WTC11 (cell line): ENCODE data around the gene LRRC66.

Experiments
- CTCF ChIP-seq: fragments of 200-600 bp; IDR thresholded peaks from 2 replicates; pipeline ENCODE4 v1.8.0; 2022; ENCODE audit warnings: antibody characterized with exemption
- ELF4 ChIP-seq: sonication (generic); formaldehyde crosslinking; IDR thresholded peaks from 2 replicates; pipeline ENCODE4 v1.8.1; 2022; ENCODE audit warnings: low read depth, mild to moderate bottlenecking, moderate library complexity, missing genetic modification reagents
- ESRRA ChIP-seq: sonication (generic); formaldehyde crosslinking; IDR thresholded peaks from 2 replicates; pipeline ENCODE4 v1.8.1; 2022; ENCODE audit warnings: mild to moderate bottlenecking, missing genetic modification reagents, borderline replicate concordance
- FOXP1 ChIP-seq: sonication (generic); formaldehyde crosslinking; IDR thresholded peaks from 2 replicates; pipeline ENCODE4 v1.8.0; 2022; ENCODE audit warnings: missing genetic modification reagents, mild to moderate bottlenecking, moderate library complexity, borderline replicate concordance
- NFE2L1 ChIP-seq: sonication (generic); formaldehyde crosslinking; IDR thresholded peaks from 2 replicates; pipeline ENCODE4 v1.8.1; 2023; ENCODE audit warnings: missing genetic modification reagents
- NR2C2 ChIP-seq: sonication (generic); formaldehyde crosslinking; IDR thresholded peaks from 2 replicates; pipeline ENCODE4 v1.8.0; 2022; ENCODE audit warnings: mild to moderate bottlenecking, missing genetic modification reagents
- PRDM15 ChIP-seq: sonication (generic); formaldehyde crosslinking; IDR thresholded peaks from 2 replicates; pipeline ENCODE4 v1.8.0; 2022; ENCODE audit warnings: missing genetic modification reagents
- SP1 ChIP-seq: sonication (generic); formaldehyde crosslinking; conservative IDR thresholded peaks from 2 replicates; pipeline ENCODE4 v1.8.1; 2022; ENCODE audit warnings: missing genetic modification reagents
- TF ChIP-seq, protein P1 (sequence below): fragments of 250-450 bp; sonication (Bioruptor Pico); IDR thresholded peaks from 2 replicates; pipeline ENCODE4 v1.9.0; 2021; ENCODE audit warnings: mild to moderate bottlenecking
- TF ChIP-seq, protein P2 (sequence below): sonication (generic); formaldehyde crosslinking; IDR thresholded peaks from 2 replicates; pipeline ENCODE4 v1.8.1; 2023; ENCODE audit warnings: mild to moderate bottlenecking, moderate library complexity, missing genetic modification reagents
- TF ChIP-seq, protein P3 (sequence below): fragments of 250-450 bp; sonication (Bioruptor Pico); IDR thresholded peaks from 2 replicates; pipeline ENCODE4 v1.9.0; 2021; ENCODE audit warnings: mild to moderate bottlenecking
- TF ChIP-seq, protein P4 (sequence below): fragments of 250-450 bp; sonication (Bioruptor Pico); conservative IDR thresholded peaks from 2 replicates; pipeline ENCODE4 v1.9.0; 2021; ENCODE audit warnings: mild to moderate bottlenecking

- TF ChIP-seq NR2C2: no peak
- TF ChIP-seq, protein P1, sequence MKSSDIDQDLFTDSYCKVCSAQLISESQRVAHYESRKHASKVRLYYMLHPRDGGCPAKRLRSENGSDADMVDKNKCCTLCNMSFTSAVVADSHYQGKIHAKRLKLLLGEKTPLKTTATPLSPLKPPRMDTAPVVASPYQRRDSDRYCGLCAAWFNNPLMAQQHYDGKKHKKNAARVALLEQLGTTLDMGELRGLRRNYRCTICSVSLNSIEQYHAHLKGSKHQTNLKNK: no peak
- TF ChIP-seq SP1 (CRISPR knock-in tag): no peak
- no peak for TF ChIP-seq ELF4
- TF ChIP-seq ESRRA (CRISPR knock-in tag): no peak
- no peak for TF ChIP-seq PRDM15 (CRISPR knock-in tag)
- TF ChIP-seq, protein P2, sequence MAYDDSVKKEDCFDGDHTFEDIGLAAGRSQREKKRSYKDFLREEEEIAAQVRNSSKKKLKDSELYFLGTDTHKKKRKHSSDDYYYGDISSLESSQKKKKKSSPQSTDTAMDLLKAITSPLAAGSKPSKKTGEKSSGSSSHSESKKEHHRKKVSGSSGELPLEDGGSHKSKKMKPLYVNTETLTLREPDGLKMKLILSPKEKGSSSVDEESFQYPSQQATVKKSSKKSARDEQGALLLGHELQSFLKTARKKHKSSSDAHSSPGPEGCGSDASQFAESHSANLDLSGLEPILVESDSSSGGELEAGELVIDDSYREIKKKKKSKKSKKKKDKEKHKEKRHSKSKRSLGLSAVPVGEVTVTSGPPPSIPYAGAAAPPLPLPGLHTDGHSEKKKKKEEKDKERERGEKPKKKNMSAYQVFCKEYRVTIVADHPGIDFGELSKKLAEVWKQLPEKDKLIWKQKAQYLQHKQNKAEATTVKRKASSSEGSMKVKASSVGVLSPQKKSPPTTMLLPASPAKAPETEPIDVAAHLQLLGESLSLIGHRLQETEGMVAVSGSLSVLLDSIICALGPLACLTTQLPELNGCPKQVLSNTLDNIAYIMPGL (CRISPR knock-in tag): no peak
- no peak for TF ChIP-seq NFE2L1 (CRISPR knock-in tag)
- TF ChIP-seq, protein P3, sequence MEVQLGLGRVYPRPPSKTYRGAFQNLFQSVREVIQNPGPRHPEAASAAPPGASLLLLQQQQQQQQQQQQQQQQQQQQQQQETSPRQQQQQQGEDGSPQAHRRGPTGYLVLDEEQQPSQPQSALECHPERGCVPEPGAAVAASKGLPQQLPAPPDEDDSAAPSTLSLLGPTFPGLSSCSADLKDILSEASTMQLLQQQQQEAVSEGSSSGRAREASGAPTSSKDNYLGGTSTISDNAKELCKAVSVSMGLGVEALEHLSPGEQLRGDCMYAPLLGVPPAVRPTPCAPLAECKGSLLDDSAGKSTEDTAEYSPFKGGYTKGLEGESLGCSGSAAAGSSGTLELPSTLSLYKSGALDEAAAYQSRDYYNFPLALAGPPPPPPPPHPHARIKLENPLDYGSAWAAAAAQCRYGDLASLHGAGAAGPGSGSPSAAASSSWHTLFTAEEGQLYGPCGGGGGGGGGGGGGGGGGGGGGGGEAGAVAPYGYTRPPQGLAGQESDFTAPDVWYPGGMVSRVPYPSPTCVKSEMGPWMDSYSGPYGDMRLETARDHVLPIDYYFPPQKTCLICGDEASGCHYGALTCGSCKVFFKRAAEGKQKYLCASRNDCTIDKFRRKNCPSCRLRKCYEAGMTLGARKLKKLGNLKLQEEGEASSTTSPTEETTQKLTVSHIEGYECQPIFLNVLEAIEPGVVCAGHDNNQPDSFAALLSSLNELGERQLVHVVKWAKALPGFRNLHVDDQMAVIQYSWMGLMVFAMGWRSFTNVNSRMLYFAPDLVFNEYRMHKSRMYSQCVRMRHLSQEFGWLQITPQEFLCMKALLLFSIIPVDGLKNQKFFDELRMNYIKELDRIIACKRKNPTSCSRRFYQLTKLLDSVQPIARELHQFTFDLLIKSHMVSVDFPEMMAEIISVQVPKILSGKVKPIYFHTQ (CRISPR knock-in tag): no peak
- TF ChIP-seq, protein P4, sequence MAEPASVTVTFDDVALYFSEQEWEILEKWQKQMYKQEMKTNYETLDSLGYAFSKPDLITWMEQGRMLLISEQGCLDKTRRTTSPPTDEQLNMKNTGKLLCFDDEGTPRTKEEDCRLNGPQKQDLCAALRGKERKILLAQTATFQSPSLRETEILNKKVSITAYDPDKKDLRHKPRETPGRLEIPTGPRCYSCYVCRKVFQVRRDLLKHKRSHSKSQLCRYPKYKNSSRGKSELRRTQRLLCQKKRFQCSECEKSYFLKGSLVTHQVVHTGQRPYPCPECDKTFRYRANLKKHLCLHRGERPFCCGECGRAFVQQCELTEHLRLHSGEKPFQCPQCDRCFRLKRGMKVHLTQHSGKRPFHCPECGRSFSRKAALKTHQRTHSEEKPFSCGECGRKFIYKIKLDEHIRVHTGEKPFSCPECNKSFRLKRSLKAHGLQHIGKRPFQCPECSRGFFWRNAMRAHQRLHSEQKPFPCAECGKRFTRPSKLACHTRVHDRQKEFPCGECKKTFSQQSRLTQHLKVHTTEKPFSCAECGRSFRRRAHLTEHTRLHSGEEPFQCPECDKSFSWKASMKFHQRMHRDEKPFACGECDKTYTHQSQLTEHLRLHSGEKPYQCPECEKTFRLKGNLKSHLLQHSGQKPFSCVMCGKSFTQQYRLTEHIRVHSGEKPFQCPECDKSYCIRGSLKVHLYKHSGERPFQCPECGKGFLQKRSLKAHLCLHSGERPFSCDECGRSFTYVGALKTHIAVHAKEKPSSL (CRISPR knock-in tag): no peak
- TF ChIP-seq CTCF: no peak
- no peak for TF ChIP-seq FOXP1 (CRISPR knock-in tag)
Observed at GRCh38 chr4:52058275-52058674, 38.1 kb upstream of the LRRC66 start.
